ENCODE measurements around the gene DPF3.

DPF3 gene

DNA sequence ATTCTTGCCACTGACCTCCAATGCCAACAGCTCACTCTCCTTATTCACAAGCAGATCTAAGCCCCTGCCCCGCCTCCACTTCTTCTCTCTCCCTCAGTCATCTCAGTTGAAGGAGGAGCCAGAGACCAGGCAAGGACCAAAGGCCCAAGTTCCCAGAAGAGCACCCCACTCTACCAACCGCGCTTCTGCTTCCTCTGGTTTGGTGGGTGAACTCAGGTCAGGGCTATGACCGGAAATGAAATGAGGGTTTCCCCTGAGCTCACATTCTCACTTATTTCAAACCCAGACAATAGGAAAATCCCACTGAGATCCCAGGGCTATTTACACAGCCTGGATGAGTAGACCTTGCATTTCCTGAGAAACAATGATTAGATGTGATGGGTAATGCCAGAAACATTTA, 9.9 kb downstream of the DPF3 start:
- no peak for DNase-seq (ENCODE audit: insufficient read length, low spot score)
- TF ChIP-seq SPI1 (IDR thresholded peaks at IDR 0.05; ENCODE audit: low read depth, low read length) (no peak), POU2F2 (IDR thresholded peaks at IDR 0.05; ENCODE audit: low read depth, low read length) (no peak), POLR2AphosphoS5 (IDR thresholded peaks at IDR 0.05; ENCODE audit: low read depth, low read length) (no peak), PAX5 (IDR thresholded peaks at IDR 0.05; ENCODE audit: insufficient read depth, low read length, severe bottlenecking) (no peak), TAF1 (IDR thresholded peaks at IDR 0.05; ENCODE audit: low read depth, low read length) (no peak), POLR2A (IDR thresholded peaks at IDR 0.05; ENCODE audit: low read depth, low read length) (no peak)

DNA sequence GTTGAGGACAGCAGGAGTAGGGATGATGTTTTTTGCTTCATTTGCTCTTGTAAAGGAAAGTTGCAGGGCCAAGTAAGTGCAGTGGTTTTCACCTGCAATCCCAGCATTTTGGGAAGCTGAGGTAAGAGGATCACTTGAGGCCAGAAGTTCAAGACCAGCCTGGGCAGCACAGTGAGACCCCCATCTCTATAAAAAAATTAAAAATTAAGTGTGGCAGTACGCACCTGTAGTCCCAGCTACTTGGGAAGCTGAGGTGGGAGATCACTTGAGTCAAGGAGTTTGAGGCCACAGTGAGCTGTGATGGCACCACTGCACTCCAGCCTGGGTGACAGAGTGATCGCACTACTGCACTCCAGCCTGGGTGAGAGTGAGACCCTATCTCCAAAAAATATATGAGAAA, 10.8 kb downstream of the DPF3 start:
- DNase-seq (ENCODE audit: insufficient read length, low spot score): no peak
- TF ChIP-seq POU2F2 (IDR thresholded peaks at IDR 0.05; ENCODE audit: low read depth, low read length) (no peak), PAX5 (IDR thresholded peaks at IDR 0.05; ENCODE audit: insufficient read depth, low read length, severe bottlenecking) (no peak), SPI1 (IDR thresholded peaks at IDR 0.05; ENCODE audit: low read depth, low read length) (no peak), TAF1 (IDR thresholded peaks at IDR 0.05; ENCODE audit: low read depth, low read length) (no peak), POLR2A (IDR thresholded peaks at IDR 0.05; ENCODE audit: low read depth, low read length) (no peak), POLR2AphosphoS5 (IDR thresholded peaks at IDR 0.05; ENCODE audit: low read depth, low read length) (no peak)
- FAIRE-seq: no peak

More for the DNA sequence above, 9.9 kb downstream of the DPF3 start:
- no peak for FAIRE-seq

DNA sequence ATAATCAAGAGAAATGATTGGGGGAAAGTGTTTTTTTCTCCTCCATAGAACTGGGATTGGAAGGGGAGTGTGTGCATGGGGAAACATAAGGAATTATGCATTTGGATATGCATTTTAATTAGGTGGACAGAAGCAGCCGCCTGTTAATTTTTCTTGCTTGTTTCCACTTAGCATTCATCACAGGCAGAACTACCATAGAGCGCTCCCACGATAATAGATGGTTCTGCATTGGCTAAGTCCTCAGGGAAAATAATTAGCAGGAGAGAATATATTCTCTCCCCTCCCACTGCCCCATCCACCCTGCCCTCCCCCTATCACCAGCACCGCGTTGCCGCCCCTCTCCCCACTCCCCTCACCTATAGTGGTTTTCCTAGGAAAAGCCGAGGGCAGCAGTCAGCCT, 11.4 kb downstream of the DPF3 start:
- TF ChIP-seq SPI1 (IDR thresholded peaks at IDR 0.05; ENCODE audit: low read depth, low read length): no peak
- no peak for TF ChIP-seq POU2F2 (IDR thresholded peaks at IDR 0.05; ENCODE audit: low read depth, low read length)
- no peak for TF ChIP-seq POLR2AphosphoS5 (IDR thresholded peaks at IDR 0.05; ENCODE audit: low read depth, low read length)
- no peak for TF ChIP-seq PAX5 (IDR thresholded peaks at IDR 0.05; ENCODE audit: insufficient read depth, low read length, severe bottlenecking)
- TF ChIP-seq TAF1 (IDR thresholded peaks at IDR 0.05; ENCODE audit: low read depth, low read length): no peak
- no peak for TF ChIP-seq POLR2A (IDR thresholded peaks at IDR 0.05; ENCODE audit: low read depth, low read length)
- DNase-seq (ENCODE audit: insufficient read length, low spot score) (no peak), FAIRE-seq (no peak)

DNA sequence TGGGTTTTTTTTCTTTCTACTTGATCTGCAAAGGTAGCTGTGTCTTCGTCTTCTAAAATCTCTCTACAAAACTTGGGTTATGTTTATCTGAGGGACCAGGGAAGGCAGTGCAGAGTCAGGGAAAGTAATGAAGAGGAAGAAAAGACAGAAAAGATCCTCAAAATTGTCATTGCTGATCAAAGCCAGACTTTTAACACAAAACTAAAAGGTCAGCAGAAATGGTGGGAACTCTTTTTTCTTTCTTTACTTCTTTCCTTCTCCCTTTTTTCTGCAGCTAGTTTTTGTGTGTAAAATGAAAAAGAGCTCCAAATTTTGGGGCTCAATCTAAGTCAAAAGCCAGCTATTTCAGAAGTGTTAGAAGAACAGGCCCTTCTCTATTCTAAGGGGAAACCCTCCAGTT, 11.9 kb downstream of the DPF3 start:
- TF ChIP-seq TAF1 (IDR thresholded peaks at IDR 0.05; ENCODE audit: low read depth, low read length) (no peak), POLR2AphosphoS5 (IDR thresholded peaks at IDR 0.05; ENCODE audit: low read depth, low read length) (no peak), POU2F2 (IDR thresholded peaks at IDR 0.05; ENCODE audit: low read depth, low read length) (no peak), PAX5 (IDR thresholded peaks at IDR 0.05; ENCODE audit: insufficient read depth, low read length, severe bottlenecking) (no peak), SPI1 (IDR thresholded peaks at IDR 0.05; ENCODE audit: low read depth, low read length) (no peak), POLR2A (IDR thresholded peaks at IDR 0.05; ENCODE audit: low read depth, low read length) (no peak)
- no peak for DNase-seq (ENCODE audit: insufficient read length, low spot score)
- no peak for FAIRE-seq

DNA sequence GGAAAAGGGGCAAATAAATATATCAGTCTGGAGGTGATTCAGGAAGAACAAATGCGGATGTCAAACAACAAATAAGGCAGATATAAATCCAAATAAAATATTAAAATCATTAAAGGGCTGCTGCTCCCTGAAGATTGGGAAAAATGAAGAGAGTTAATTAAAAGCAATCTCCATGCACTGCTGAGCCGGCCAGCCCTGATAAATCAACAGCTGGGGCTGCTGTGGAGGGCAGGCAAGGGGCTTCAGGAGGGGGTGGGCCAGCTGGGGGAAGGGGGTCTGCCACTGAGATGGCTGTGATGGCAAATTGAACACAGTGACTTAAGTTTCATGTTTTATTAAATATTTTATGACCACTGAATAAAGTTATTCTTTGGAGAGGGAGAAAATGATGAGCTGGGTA, 12.4 kb downstream of the DPF3 start:
- TF ChIP-seq TAF1 (IDR thresholded peaks at IDR 0.05; ENCODE audit: low read depth, low read length): no peak
- no peak for TF ChIP-seq PAX5 (IDR thresholded peaks at IDR 0.05; ENCODE audit: insufficient read depth, low read length, severe bottlenecking)
- no peak for TF ChIP-seq POU2F2 (IDR thresholded peaks at IDR 0.05; ENCODE audit: low read depth, low read length)
- DNase-seq (ENCODE audit: insufficient read length, low spot score): no peak
- no peak for FAIRE-seq

DNA sequence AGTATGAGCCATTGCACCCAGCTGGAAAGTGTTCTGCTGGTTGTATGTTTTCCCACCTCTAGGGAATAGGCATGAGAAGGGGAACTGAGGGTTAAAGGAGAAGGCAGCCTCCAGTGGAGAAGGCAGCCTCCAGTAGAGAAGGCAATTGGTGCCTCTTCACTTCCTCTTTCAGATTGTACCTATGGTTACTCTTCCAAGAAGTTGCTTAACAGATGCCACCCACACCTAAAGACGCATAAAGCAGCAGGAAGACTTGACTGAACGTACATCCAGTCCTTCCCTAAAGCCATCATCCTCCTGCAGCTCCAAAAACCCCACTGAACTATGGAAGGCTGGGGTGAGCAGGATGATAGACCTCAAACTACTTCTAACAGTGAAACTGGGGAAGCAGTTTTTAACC, 13.1 kb downstream of the DPF3 start:
- TF ChIP-seq POLR2AphosphoS5 (IDR thresholded peaks at IDR 0.05; ENCODE audit: low read depth, low read length): no peak
- peak; percentile 93 for TF ChIP-seq SPI1 (IDR thresholded peaks at IDR 0.05; ENCODE audit: low read depth, low read length)
- DNase-seq (ENCODE audit: insufficient read length, low spot score): no peak
- no peak for FAIRE-seq

DNA sequence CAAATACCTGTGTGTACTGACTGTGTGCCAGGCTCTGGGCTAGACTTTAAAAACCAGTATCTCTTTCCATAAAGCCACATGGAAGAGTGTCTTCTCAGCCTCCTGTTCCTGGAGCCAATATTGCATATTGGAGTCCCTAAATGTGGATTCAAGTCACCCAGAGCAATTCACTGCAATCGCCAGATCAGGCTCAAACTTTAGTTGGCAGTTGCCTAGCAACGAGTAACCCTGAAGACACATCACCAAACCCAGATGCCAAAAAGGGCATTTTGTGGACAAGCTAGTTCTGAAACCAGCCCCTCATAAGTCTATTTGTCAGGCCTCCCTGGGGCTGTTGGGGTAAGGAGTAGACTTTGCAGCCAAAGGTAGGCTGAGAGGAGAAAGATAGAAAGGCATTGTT, 13.7 kb downstream of the DPF3 start:
- DNase-seq (ENCODE audit: insufficient read length, low spot score) (no peak), FAIRE-seq (no peak)
- no peak for TF ChIP-seq POLR2AphosphoS5 (IDR thresholded peaks at IDR 0.05; ENCODE audit: low read depth, low read length)
- TF ChIP-seq TAF1 (IDR thresholded peaks at IDR 0.05; ENCODE audit: low read depth, low read length): no peak
- no peak for TF ChIP-seq SPI1 (IDR thresholded peaks at IDR 0.05; ENCODE audit: low read depth, low read length)
- TF ChIP-seq POLR2A (IDR thresholded peaks at IDR 0.05; ENCODE audit: low read depth, low read length): no peak
- TF ChIP-seq POU2F2 (IDR thresholded peaks at IDR 0.05; ENCODE audit: low read depth, low read length): no peak

DNA sequence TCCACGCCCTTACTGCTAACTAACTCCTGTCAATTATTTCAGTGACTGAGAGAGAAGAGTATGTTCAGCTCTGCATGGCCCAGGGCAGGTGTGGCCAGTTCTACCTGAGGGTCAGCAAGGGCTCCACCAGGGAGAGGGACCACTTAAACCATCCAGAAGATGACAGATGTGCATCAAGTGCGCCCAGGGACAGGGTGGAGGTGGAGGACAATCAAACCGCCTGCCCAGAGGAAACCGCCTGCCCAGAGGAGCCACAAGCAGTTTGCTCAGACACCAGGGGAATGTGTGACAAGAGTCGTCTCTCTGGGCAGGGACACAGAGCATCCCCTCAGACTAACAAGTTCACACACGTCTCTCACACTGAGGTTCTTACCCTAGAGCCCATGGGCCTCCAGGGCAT, 14.5 kb downstream of the DPF3 start:
- DNase-seq (ENCODE audit: insufficient read length, low spot score) (no peak), FAIRE-seq (no peak)
- no peak for TF ChIP-seq POLR2AphosphoS5 (IDR thresholded peaks at IDR 0.05; ENCODE audit: low read depth, low read length)
- TF ChIP-seq TAF1 (IDR thresholded peaks at IDR 0.05; ENCODE audit: low read depth, low read length): no peak
- no peak for TF ChIP-seq POU2F2 (IDR thresholded peaks at IDR 0.05; ENCODE audit: low read depth, low read length)
- no peak for TF ChIP-seq PAX5 (IDR thresholded peaks at IDR 0.05; ENCODE audit: insufficient read depth, low read length, severe bottlenecking)
- TF ChIP-seq POLR2A (IDR thresholded peaks at IDR 0.05; ENCODE audit: low read depth, low read length): no peak
- no peak for TF ChIP-seq SPI1 (IDR thresholded peaks at IDR 0.05; ENCODE audit: low read depth, low read length)

DNA sequence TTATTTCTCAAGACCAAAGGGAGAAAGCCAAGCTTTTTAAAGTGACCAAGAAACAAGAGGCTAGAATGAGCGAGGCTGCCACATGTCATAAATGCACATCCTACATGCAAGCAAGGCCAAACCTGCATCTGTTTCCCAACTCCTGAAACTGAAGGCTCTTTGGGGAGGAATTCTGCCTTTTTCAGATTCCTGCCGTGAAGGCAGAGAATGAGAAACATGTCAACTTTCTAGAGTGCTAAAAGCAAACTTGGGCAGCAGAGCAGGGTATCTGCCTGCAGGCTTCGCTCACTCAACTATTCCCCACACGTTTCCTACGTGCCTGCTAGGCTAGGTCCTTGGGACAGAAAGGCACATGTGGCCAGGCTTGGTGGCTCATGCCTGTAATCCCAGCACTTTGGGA, 15.2 kb downstream of the DPF3 start:
- FAIRE-seq: no peak
- DNase-seq (ENCODE audit: insufficient read length, low spot score): no peak
- TF ChIP-seq PAX5 (IDR thresholded peaks at IDR 0.05; ENCODE audit: insufficient read depth, low read length, severe bottlenecking) (no peak), POU2F2 (IDR thresholded peaks at IDR 0.05; ENCODE audit: low read depth, low read length) (no peak), POLR2A (IDR thresholded peaks at IDR 0.05; ENCODE audit: low read depth, low read length) (no peak), SPI1 (IDR thresholded peaks at IDR 0.05; ENCODE audit: low read depth, low read length) (no peak), POLR2AphosphoS5 (IDR thresholded peaks at IDR 0.05; ENCODE audit: low read depth, low read length) (no peak), TAF1 (IDR thresholded peaks at IDR 0.05; ENCODE audit: low read depth, low read length) (no peak)

DNA sequence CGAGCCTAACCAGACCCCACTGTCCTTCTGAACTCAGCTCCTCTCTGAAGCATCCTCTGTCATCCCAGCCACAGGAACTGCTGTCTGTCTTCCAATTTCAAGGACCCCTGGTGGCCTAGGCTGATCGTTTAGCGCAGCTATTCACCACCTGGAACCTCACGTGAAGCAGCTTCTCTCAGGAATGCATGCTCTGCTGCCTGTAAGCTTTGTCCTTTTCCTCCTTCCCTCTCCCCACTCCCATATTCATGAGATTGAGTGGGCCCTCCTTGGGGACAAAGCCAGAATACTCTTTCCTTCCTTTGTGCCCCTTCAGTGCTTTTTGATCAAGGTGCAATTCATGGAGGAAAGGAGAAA, 17.2 kb downstream of the DPF3 start:
- FAIRE-seq (no peak), DNase-seq (ENCODE audit: insufficient read length, low spot score) (no peak)
- TF ChIP-seq POLR2A (IDR thresholded peaks at IDR 0.05; ENCODE audit: low read depth, low read length): no peak
- no peak for TF ChIP-seq TAF1 (IDR thresholded peaks at IDR 0.05; ENCODE audit: low read depth, low read length)
- TF ChIP-seq SPI1 (IDR thresholded peaks at IDR 0.05; ENCODE audit: low read depth, low read length): no peak
- TF ChIP-seq POU2F2 (IDR thresholded peaks at IDR 0.05; ENCODE audit: low read depth, low read length): no peak
- TF ChIP-seq POLR2AphosphoS5 (IDR thresholded peaks at IDR 0.05; ENCODE audit: low read depth, low read length): no peak
